Spleen (tissue), 7 donors: ENCODE data around the gene CTSL.

Experiments used
- POLR2AphosphoS5 ChIP-seq, 3 donors: sonication (generic); formaldehyde crosslinking; IDR thresholded peaks; one replicate each; pipeline ENCODE4 v1.5.1; 2017; ENCODE audit warnings: antibody characterized with exemption in 3 of 3
- TF ChIP-seq, protein P1 (sequence below), 11 experiments: fragments of 200-600 bp in 7 of 11; fragments of 450-650 bp in 4 of 11; sonication (generic) in 4 of 11; IDR thresholded peaks in 8 of 11; conservative IDR thresholded peaks in 3 of 11; 1 replicate in 7 of 11; 2 replicates in 4 of 11; pipeline versions ENCODE4 v1.4.0 to v1.8.0; 2016 to 2021; ENCODE audit warnings: antibody characterized with exemption in 11 of 11, inconsistent platforms in 4 of 11, mild to moderate bottlenecking in 1 of 11
- donor health status: DM: no; HTN: no; CAD: no; lungs with moderate emphysema.
- donor health status: DM: no; HTN: no; CAD: no.
- donor health status: DM: no; HTN: no; CAD: no.

DNA sequence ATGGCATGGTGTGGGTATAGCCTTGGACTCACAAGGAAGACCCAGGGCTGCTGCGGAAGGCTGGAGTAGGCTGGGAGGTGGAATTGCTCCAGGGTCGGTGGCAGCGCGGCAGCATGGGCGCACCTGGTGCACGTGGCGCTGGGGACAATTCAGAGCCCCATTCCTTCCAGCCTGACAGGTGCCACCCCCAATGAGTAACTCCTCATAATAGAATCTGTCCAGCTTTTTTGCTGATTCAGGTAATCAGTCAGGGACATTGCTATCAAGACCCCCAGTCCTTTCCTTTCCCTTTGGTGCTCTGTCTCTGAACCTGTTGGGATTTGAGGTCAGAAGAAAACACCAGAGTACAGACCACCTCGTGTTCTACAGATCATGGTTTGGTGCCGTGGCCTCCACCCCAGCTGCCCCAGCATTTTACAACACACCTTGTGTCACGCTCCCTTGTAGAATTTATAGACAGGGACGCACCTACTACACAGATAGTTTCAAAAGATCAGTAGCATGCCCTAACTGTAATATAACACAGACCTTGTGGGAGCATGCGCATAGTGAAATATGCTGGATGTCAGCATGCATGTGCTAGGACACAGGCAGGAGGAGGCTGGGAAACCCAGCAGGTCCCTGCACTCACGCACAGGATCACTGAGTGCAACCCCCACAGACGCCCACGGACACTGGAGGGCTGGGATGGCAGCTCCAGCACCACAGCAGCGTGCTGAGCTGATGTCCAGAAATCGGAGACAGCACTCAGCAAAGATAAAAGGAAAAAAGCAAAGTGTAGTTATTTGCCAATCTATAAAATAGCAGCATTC is 47.9 kb upstream of the CTSL start:
- TF ChIP-seq, protein P1, sequence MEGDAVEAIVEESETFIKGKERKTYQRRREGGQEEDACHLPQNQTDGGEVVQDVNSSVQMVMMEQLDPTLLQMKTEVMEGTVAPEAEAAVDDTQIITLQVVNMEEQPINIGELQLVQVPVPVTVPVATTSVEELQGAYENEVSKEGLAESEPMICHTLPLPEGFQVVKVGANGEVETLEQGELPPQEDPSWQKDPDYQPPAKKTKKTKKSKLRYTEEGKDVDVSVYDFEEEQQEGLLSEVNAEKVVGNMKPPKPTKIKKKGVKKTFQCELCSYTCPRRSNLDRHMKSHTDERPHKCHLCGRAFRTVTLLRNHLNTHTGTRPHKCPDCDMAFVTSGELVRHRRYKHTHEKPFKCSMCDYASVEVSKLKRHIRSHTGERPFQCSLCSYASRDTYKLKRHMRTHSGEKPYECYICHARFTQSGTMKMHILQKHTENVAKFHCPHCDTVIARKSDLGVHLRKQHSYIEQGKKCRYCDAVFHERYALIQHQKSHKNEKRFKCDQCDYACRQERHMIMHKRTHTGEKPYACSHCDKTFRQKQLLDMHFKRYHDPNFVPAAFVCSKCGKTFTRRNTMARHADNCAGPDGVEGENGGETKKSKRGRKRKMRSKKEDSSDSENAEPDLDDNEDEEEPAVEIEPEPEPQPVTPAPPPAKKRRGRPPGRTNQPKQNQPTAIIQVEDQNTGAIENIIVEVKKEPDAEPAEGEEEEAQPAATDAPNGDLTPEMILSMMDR (IDR thresholded peaks at IDR 0.05 in 8 of 11, conservative IDR thresholded peaks at IDR 0.05 in 3 of 11), result no peak
- TF ChIP-seq POLR2AphosphoS5 (IDR thresholded peaks at IDR 0.05), result no peak
